ENCODE measurements around the gene TMEM8B. TPM values are rescaled to one million over a fixed set of nuclear protein-coding genes. Genes with fewer than 3 reads are reported as not detected.
"Not testable (repeated sequence)": the region's sequence is repeated elsewhere in the genome, so short reads cannot be mapped to it uniquely, and the experiment has no call there.

Gene TMEM8B
- total and polyA plus RNA-seq, 2 donors (not counting 1 experiment from before 2014, with no cell fraction given), result 12.2 to 14.5 TPM

GRCh38 chr9:35882263-35882848 lies 53.3 kb downstream of the TMEM8B start:
- WGBS (ENCODE audit: insufficient coverage), result 0% methylated on average over 2 of the region's 4 CpGs
- no peaks in the 10 kb centered on the region for H4K20me1 ChIP-seq (ENCODE audit: control insufficient read depth, insufficient read depth, low read length, poor library complexity, severe bottlenecking)
- H3K9me3 ChIP-seq (ENCODE audit: control extremely low read depth in 1 of 3, control insufficient read depth in 2 of 3, insufficient read depth in 1 of 3, low read length in 2 of 3), result peaks cover 4 to 8% (median 4%) of the 10 kb centered on the region in 3 donors
- CTCF ChIA-PET, result interaction anchor here (0.7 to 8.1 kb wide), 62 partner anchors 9 to 765 kb away, joined by 3 to 176 read pairs (median 5); partner anchors contain the start of genes CCDC107, CREB3, FAM221B and GBA2
- H3K79me2 ChIP-seq (ENCODE audit: control insufficient read depth, insufficient read depth, low read length), result no peaks in the 10 kb centered on the region
- intact Hi-C loops (cut with micrococcal nuclease), result loop anchor here (1.0 to 5.0 kb wide), 6 partner anchors 35 to 225 kb away; partner anchors contain the start of genes CCDC107 and RMRP
- no peak overlapping the region for H3K4me3 ChIP-seq (ENCODE audit: control extremely low read depth in 1 of 5, extremely low read depth in 1 of 5, insufficient read depth in 1 of 5, low read depth in 2 of 5, low read length in 4 of 5)
- H3K4me2 ChIP-seq (replicated peaks; ENCODE audit: low read depth, low read length, poor library complexity, severe bottlenecking), result no peak overlapping the region
- no peaks in the 10 kb centered on the region for H3K36me3 ChIP-seq (replicated peaks in 1 of 2; ENCODE audit: control extremely low read depth in 1 of 2, control insufficient read depth in 1 of 2, extremely low read depth in 1 of 2, insufficient read depth in 2 of 2, low read length in 1 of 2)
- H3K4me1 ChIP-seq (ENCODE audit: control insufficient read depth in 2 of 2, insufficient read depth in 2 of 2, low read length in 2 of 2), result no peaks in the 10 kb centered on the region
- H3K27ac Mint-ChIP-seq, result no peak overlapping the region
- DNase-seq, result peak; percentile 84
- ATAC-seq (ENCODE audit: low read depth), result peak; percentile 66
- POLR2A ChIA-PET, result interaction anchor here (0.6 kb wide), 1 partner anchor 146 kb away, joined by 3 read pairs; no protein-coding TSS in a partner anchor
- H2AFZ ChIP-seq (ENCODE audit: insufficient read depth, low read depth, low read length, poor library complexity, severe bottlenecking), result no peak overlapping the region
- no peak overlapping the region for H3K4me3 Mint-ChIP-seq
- TF ChIP-seq CTCF (IDR thresholded peaks at IDR 0.05), result peak; percentile 99
- no peak for TF ChIP-seq EZH2 (IDR thresholded peaks at IDR 0.05; ENCODE audit: borderline replicate concordance, insufficient read depth, low read depth, low read length, poor library complexity, severe bottlenecking)
- H3K27me3 Mint-ChIP-seq, result peaks cover 17% of the 10 kb centered on the region
- H3K9me3 Mint-ChIP-seq (ENCODE audit: insufficient read depth), result peaks cover 7% of the 10 kb centered on the region
- H3K4me1 Mint-ChIP-seq, result no peaks in the 10 kb centered on the region
- no peak overlapping the region for H3K9ac ChIP-seq (ENCODE audit: low read length)
- peaks cover 0 to 3% (median 0%) of the 10 kb centered on the region in 4 experiments for H3K27me3 ChIP-seq (replicated peaks in 1 of 4; ENCODE audit: control extremely low read depth in 1 of 4, control insufficient read depth in 3 of 4, insufficient read depth in 4 of 4, low read length in 3 of 4)
- H3K27ac ChIP-seq (ENCODE audit: low read length in 2 of 2), result no peak overlapping the region

GRCh38 chr9:35882996-35883395 lies 54.0 kb downstream of the TMEM8B start:
- Histone ChIP-seq H3K27ac (ENCODE audit: low read length in 2 of 2) (no peak overlapping the region), H3K4me2 (replicated peaks; ENCODE audit: low read depth, low read length, poor library complexity, severe bottlenecking) (no peak overlapping the region), H3K4me3 (ENCODE audit: control extremely low read depth in 1 of 5, extremely low read depth in 1 of 5, insufficient read depth in 1 of 5, low read depth in 2 of 5, low read length in 4 of 5) (no peak overlapping the region), H3K9me3 (ENCODE audit: control extremely low read depth in 1 of 3, control insufficient read depth in 2 of 3, insufficient read depth in 1 of 3, low read length in 2 of 3) (peaks cover 0 to 4% (median 1%) of the 10 kb centered on the region in 3 donors), H3K4me1 (ENCODE audit: control insufficient read depth in 2 of 2, insufficient read depth in 2 of 2, low read length in 2 of 2) (no peaks in the 10 kb centered on the region), H3K27me3 (replicated peaks in 1 of 4; ENCODE audit: control extremely low read depth in 1 of 4, control insufficient read depth in 3 of 4, insufficient read depth in 4 of 4, low read length in 3 of 4) (no peaks in the 10 kb centered on the region), H3K79me2 (ENCODE audit: control insufficient read depth, insufficient read depth, low read length) (no peaks in the 10 kb centered on the region), H3K36me3 (replicated peaks in 1 of 2; ENCODE audit: control extremely low read depth in 1 of 2, control insufficient read depth in 1 of 2, extremely low read depth in 1 of 2, insufficient read depth in 2 of 2, low read length in 1 of 2) (no peaks in the 10 kb centered on the region), H3K9ac (ENCODE audit: low read length) (no peak overlapping the region), H2AFZ (ENCODE audit: insufficient read depth, low read depth, low read length, poor library complexity, severe bottlenecking) (no peak overlapping the region), H4K20me1 (ENCODE audit: control insufficient read depth, insufficient read depth, low read length, poor library complexity, severe bottlenecking) (no peaks in the 10 kb centered on the region)
- peaks cover 11% of the 10 kb centered on the region for H3K27me3 Mint-ChIP-seq
- DNase-seq (no peak), ATAC-seq (ENCODE audit: low read depth) (no peak)
- H3K27ac Mint-ChIP-seq, result no peak overlapping the region
- ChIA-PET POLR2A (no interaction called here), CTCF (interaction anchor here (0.8 to 8.1 kb wide), 24 partner anchors 9 to 271 kb away, joined by 3 to 176 read pairs (median 7); partner anchors contain the start of genes FAM221B, GBA2, HINT2 and NPR2)
- peaks cover 2% of the 10 kb centered on the region for H3K9me3 Mint-ChIP-seq (ENCODE audit: insufficient read depth)
- WGBS (ENCODE audit: insufficient coverage), result 76% methylated on average over 3 of the region's 3 CpGs
- intact Hi-C loops (cut with micrococcal nuclease), result loop anchor here (1.0 to 5.0 kb wide), 6 partner anchors 36 to 226 kb away; partner anchors contain the start of genes CCDC107 and RMRP
- TF ChIP-seq CTCF (IDR thresholded peaks at IDR 0.05) (no peak), EZH2 (IDR thresholded peaks at IDR 0.05; ENCODE audit: borderline replicate concordance, insufficient read depth, low read depth, low read length, poor library complexity, severe bottlenecking) (no peak)
- H3K4me3 Mint-ChIP-seq, result no peak overlapping the region
- H3K4me1 Mint-ChIP-seq, result no peaks in the 10 kb centered on the region

GRCh38 chr9:35884908-35885307 lies 55.9 kb downstream of the TMEM8B start:
- CTCF ChIA-PET, result interaction anchor here (2.4 to 3.8 kb wide), 2 partner anchors 59 to 95 kb away, joined by 8 to 18 read pairs; no protein-coding TSS in a partner anchor
- H3K79me2 ChIP-seq (ENCODE audit: control insufficient read depth, insufficient read depth, low read length); H3K9me3 Mint-ChIP-seq (ENCODE audit: insufficient read depth); H3K4me2 ChIP-seq (replicated peaks; ENCODE audit: low read depth, low read length, poor library complexity, severe bottlenecking); POLR2A ChIA-PET; H3K36me3 ChIP-seq (replicated peaks in 1 of 2; ENCODE audit: control extremely low read depth in 1 of 2, control insufficient read depth in 1 of 2, extremely low read depth in 1 of 2, insufficient read depth in 2 of 2, low read length in 1 of 2); H3K9ac ChIP-seq (ENCODE audit: low read length); H3K27me3 ChIP-seq (replicated peaks in 1 of 4; ENCODE audit: control extremely low read depth in 1 of 4, control insufficient read depth in 3 of 4, insufficient read depth in 4 of 4, low read length in 3 of 4); H3K4me3 ChIP-seq (ENCODE audit: control extremely low read depth in 1 of 5, extremely low read depth in 1 of 5, insufficient read depth in 1 of 5, low read depth in 2 of 5, low read length in 4 of 5); H3K27me3 Mint-ChIP-seq; H3K9me3 ChIP-seq (ENCODE audit: control extremely low read depth in 1 of 3, control insufficient read depth in 2 of 3, insufficient read depth in 1 of 3, low read length in 2 of 3); H3K4me3 Mint-ChIP-seq; H3K27ac ChIP-seq (ENCODE audit: low read length in 2 of 2); H2AFZ ChIP-seq (ENCODE audit: insufficient read depth, low read depth, low read length, poor library complexity, severe bottlenecking); H3K4me1 ChIP-seq (ENCODE audit: control insufficient read depth in 2 of 2, insufficient read depth in 2 of 2, low read length in 2 of 2); H3K27ac Mint-ChIP-seq; H3K4me1 Mint-ChIP-seq; DNase-seq; ATAC-seq (ENCODE audit: low read depth); H4K20me1 ChIP-seq (ENCODE audit: control insufficient read depth, insufficient read depth, low read length, poor library complexity, severe bottlenecking): not testable (repeated sequence)
- intact Hi-C loops (cut with micrococcal nuclease), result loop anchor here (5.0 kb wide), 2 partner anchors 38 to 228 kb away; partner anchors contain the start of genes CCDC107 and RMRP
- 100% methylated on average over 1 of the region's 3 CpGs for WGBS (ENCODE audit: insufficient coverage)
